ENCODE measurements around the gene CPNE5.

Gene CPNE5

GRCh38 chr6:36800223-36801076, 38.8 kb downstream of the CPNE5 start:
- TF ChIP-seq ELF4 (IDR thresholded peaks at IDR 0.05) (no peak), PKNOX1 (IDR thresholded peaks at IDR 0.05) (no peak), FOXK2 (IDR thresholded peaks at IDR 0.05) (no peak), BHLHE40 (IDR thresholded peaks at IDR 0.05; ENCODE audit: borderline replicate concordance) (no peak), LEF1 (IDR thresholded peaks at IDR 0.05; ENCODE audit: borderline replicate concordance) (no peak)
- CTCF ChIA-PET, result interaction anchor here (0.7 kb wide), 1 partner anchor 11 kb away, joined by 3 read pairs; no protein-coding TSS in a partner anchor
- DNase-seq (ENCODE audit: extremely low spot score), result no peak

GRCh38 chr6:36798852-36799251, 40.4 kb downstream of the CPNE5 start:
- DNase-seq (ENCODE audit: extremely low spot score), result no peak
- CTCF ChIA-PET, result no interaction called here
- POLR2A ChIA-PET, result interaction anchor here (1.2 kb wide), 1 partner anchor 76 kb away, joined by 3 read pairs; no protein-coding TSS in a partner anchor
- TF ChIP-seq PKNOX1 (IDR thresholded peaks at IDR 0.05) (no peak), CTBP1 (IDR thresholded peaks at IDR 0.05; ENCODE audit: borderline replicate concordance) (no peak)

More at GRCh38 chr6:36800223-36801076, 38.8 kb downstream of the CPNE5 start:
- POLR2A ChIA-PET, result no interaction called here

- no peak for TF ChIP-seq NFRKB (IDR thresholded peaks at IDR 0.05)
- TF ChIP-seq FOXA1 (IDR thresholded peaks at IDR 0.05), result no peak
- no peak for TF ChIP-seq PKNOX1 (IDR thresholded peaks at IDR 0.05)
- no peak for TF ChIP-seq FOXK2 (IDR thresholded peaks at IDR 0.05)
- TF ChIP-seq BHLHE40 (IDR thresholded peaks at IDR 0.05; ENCODE audit: borderline replicate concordance), result no peak
- TF ChIP-seq FOXM1 (IDR thresholded peaks at IDR 0.05; ENCODE audit: borderline replicate concordance), result no peak
- TF ChIP-seq ZNF384 (IDR thresholded peaks at IDR 0.05), result no peak
- TF ChIP-seq SP1 (IDR thresholded peaks at IDR 0.05), result no peak
- no peak for TF ChIP-seq LEF1 (IDR thresholded peaks at IDR 0.05; ENCODE audit: borderline replicate concordance)
- TF ChIP-seq ELF4 (IDR thresholded peaks at IDR 0.05), result no peak
- TF ChIP-seq ARNT (IDR thresholded peaks at IDR 0.05), result no peak
- no peak for TF ChIP-seq TARDBP (IDR thresholded peaks at IDR 0.05)
- no peak for TF ChIP-seq SUZ12 (IDR thresholded peaks at IDR 0.05)
- TF ChIP-seq HDGF (IDR thresholded peaks at IDR 0.05; ENCODE audit: borderline replicate concordance), result no peak
- no peak for TF ChIP-seq CTBP1 (IDR thresholded peaks at IDR 0.05; ENCODE audit: borderline replicate concordance)
- no peak for TF ChIP-seq L3MBTL2 (conservative IDR thresholded peaks at IDR 0.05)
- CTCF ChIA-PET, result interaction anchor here (0.6 kb wide), 1 partner anchor 10 kb away, joined by 3 read pairs; no protein-coding TSS in a partner anchor
- POLR2A ChIA-PET, result no interaction called here
- no peak for DNase-seq (ENCODE audit: extremely low spot score)
Measured at GRCh38 chr6:36797653-36798052, 41.6 kb downstream of the CPNE5 start.

- DNase-seq (ENCODE audit: extremely low spot score), result no peak
- CTCF ChIA-PET, result interaction anchor here (0.6 kb wide), 1 partner anchor 9 kb away, joined by 3 read pairs; no protein-coding TSS in a partner anchor
- POLR2A ChIA-PET, result no interaction called here
- TF ChIP-seq LEF1 (IDR thresholded peaks at IDR 0.05; ENCODE audit: borderline replicate concordance), result no peak
- TF ChIP-seq FOXK2 (IDR thresholded peaks at IDR 0.05), result no peak
- no peak for TF ChIP-seq FOXA1 (IDR thresholded peaks at IDR 0.05)
- TF ChIP-seq ARNT (IDR thresholded peaks at IDR 0.05), result no peak
- TF ChIP-seq BHLHE40 (IDR thresholded peaks at IDR 0.05; ENCODE audit: borderline replicate concordance), result no peak
- TF ChIP-seq ELF4 (IDR thresholded peaks at IDR 0.05), result no peak
- TF ChIP-seq NFRKB (IDR thresholded peaks at IDR 0.05), result no peak
- TF ChIP-seq TARDBP (IDR thresholded peaks at IDR 0.05), result no peak
- no peak for TF ChIP-seq L3MBTL2 (conservative IDR thresholded peaks at IDR 0.05)
- TF ChIP-seq FOXM1 (IDR thresholded peaks at IDR 0.05; ENCODE audit: borderline replicate concordance), result no peak
- no peak for TF ChIP-seq CTBP1 (IDR thresholded peaks at IDR 0.05; ENCODE audit: borderline replicate concordance)
- TF ChIP-seq PKNOX1 (IDR thresholded peaks at IDR 0.05), result no peak
- no peak for TF ChIP-seq HDGF (IDR thresholded peaks at IDR 0.05; ENCODE audit: borderline replicate concordance)
Measured at GRCh38 chr6:36797055-36797454, 42.2 kb downstream of the CPNE5 start.

GRCh38 chr6:36794713-36795065, 44.6 kb downstream of the CPNE5 start:
- POLR2A ChIA-PET, result no interaction called here
- CTCF ChIA-PET, result interaction anchor here (1.0 kb wide), 1 partner anchor 28 kb away, joined by 3 read pairs; no protein-coding TSS in a partner anchor
- DNase-seq (ENCODE audit: extremely low spot score), result no peak
- TF ChIP-seq FOXA1 (IDR thresholded peaks at IDR 0.05) (no peak), BHLHE40 (IDR thresholded peaks at IDR 0.05; ENCODE audit: borderline replicate concordance) (no peak), SUZ12 (IDR thresholded peaks at IDR 0.05) (no peak), ELF4 (IDR thresholded peaks at IDR 0.05) (no peak), FOXK2 (IDR thresholded peaks at IDR 0.05) (no peak)
